A549 (cell line): ENCODE data around the gene SLC28A1. TPM values are rescaled to one million over a fixed set of nuclear protein-coding genes. Genes with fewer than 3 reads are reported as not detected.

ENCODE experiments used
- ATAC-seq, 2 experiments: fragments of 200-7000 bp in 1 of 2; fragments of >200 bp in 1 of 2; cut with Nextera tagmentation in 1 of 2; cut with Tn5 transposase in 1 of 2; 3 replicates each; pipeline versions ENCODE4 v1.8.0 to v1.9.1; 2018 to 2020; ENCODE audit warnings: mild to moderate bottlenecking in 1 of 2, moderate library complexity in 1 of 2
- CTCF ChIA-PET: fragments of 300-600 bp; sonication (Branson Sonifier 250); formaldehyde crosslinking; extraction: SDS; loops from one replicate; lab custom pipeline; 2021; ENCODE audit warnings: antibody characterized with exemption, inconsistent platforms; lab: Yijun Ruan, JAX
- POLR2A ChIA-PET: fragments of 350-600 bp; formaldehyde crosslinking; extraction: SDS; loops from one replicate; lab custom pipeline; 2021; ENCODE audit warnings: antibody characterized with exemption, inconsistent platforms; lab: Yijun Ruan, JAX
- DNase-seq, 2 experiments: peaks; one replicate each; pipeline versions ENCODE4 v3.0.0 to v3.0.0-alpha.2; 2011 to 2016; ENCODE audit warnings: low read depth in 1 of 2, low spot score in 1 of 2
- FAIRE-seq: peaks from 2 replicates; lab custom pipeline; 2011; peaks lifted over from hg19 to GRCh38; lab: Jason Lieb, UNC
- H3K27ac ChIP-seq, 2 experiments: fragments of >200 bp; sonication (Bioruptor Twin); formaldehyde crosslinking; 3 replicates each; pipeline ENCODE4 v1.5.1; 2016 to 2017
- H3K4me1 ChIP-seq: fragments of >200 bp; sonication (Bioruptor Twin); formaldehyde crosslinking; 3 replicates; pipeline ENCODE4 v1.6.1; 2016
- H3K4me2 ChIP-seq: fragments of >200 bp; sonication (Bioruptor Twin); formaldehyde crosslinking; 3 replicates; pipeline ENCODE4 v1.6.1; 2016
- H3K4me3 ChIP-seq: fragments of >200 bp; sonication (Bioruptor Twin); formaldehyde crosslinking; 3 replicates; pipeline ENCODE4 v1.5.1; 2016
- H3K9me3 ChIP-seq: fragments of >200 bp; sonication (Bioruptor Twin); formaldehyde crosslinking; 3 replicates; pipeline ENCODE4 v1.6.1; 2016
- BHLHE40 ChIP-seq: IDR thresholded peaks from 2 replicates; pipeline ENCODE4 v1.6.1; 2012; ENCODE audit warnings: low read depth, low read length, inconsistent platforms
- CBX8 ChIP-seq: fragments of 200-600 bp; sonication (generic); IDR thresholded peaks from 2 replicates; pipeline ENCODE4 v1.6.1; 2016
- EP300 ChIP-seq, 2 experiments: fragments of >200 bp; sonication (Bioruptor Twin); formaldehyde crosslinking; IDR thresholded peaks; 2 replicates in 1 of 2; 3 replicates in 1 of 2; pipeline ENCODE4 v1.6.1; 2016 to 2017
- FOSB ChIP-seq: fragments of 250-450 bp; sonication (Bioruptor Pico); IDR thresholded peaks from 2 replicates; pipeline ENCODE4 v1.5.0; 2020; ENCODE audit warnings: mild to moderate bottlenecking, moderate library complexity
- HMGXB4 ChIP-seq: fragments of 250-450 bp; sonication (Bioruptor Pico); IDR thresholded peaks from 2 replicates; pipeline ENCODE4 v1.5.0; 2021; ENCODE audit warnings: mild to moderate bottlenecking, moderate library complexity, borderline replicate concordance
- HOXB5 ChIP-seq: fragments of 250-450 bp; sonication (Bioruptor Pico); IDR thresholded peaks from 2 replicates; pipeline ENCODE4 v1.5.0; 2020; ENCODE audit warnings: mild to moderate bottlenecking, moderate library complexity
- PHF8 ChIP-seq: fragments of 200-600 bp; sonication (generic); IDR thresholded peaks from 2 replicates; pipeline ENCODE4 v1.6.1; 2016; ENCODE audit warnings: low read depth, mild to moderate bottlenecking, antibody characterized with exemption, moderate library complexity, borderline replicate concordance
- RCOR1 ChIP-seq: fragments of 150-350 bp; IDR thresholded peaks from 2 replicates; pipeline ENCODE4 v1.6.1; 2014; ENCODE audit warnings: antibody characterized with exemption, low read length, low read depth
- RFX5 ChIP-seq: fragments of 450-650 bp; IDR thresholded peaks from 2 replicates; pipeline ENCODE4 v1.7.1; 2014; ENCODE audit warnings: antibody characterized with exemption, mild to moderate bottlenecking, moderate library complexity
- SREBF2 ChIP-seq: fragments of 450-650 bp; IDR thresholded peaks from 2 replicates; pipeline ENCODE4 v1.6.1; 2014; ENCODE audit warnings: mild to moderate bottlenecking, moderate library complexity
- ZFP36 ChIP-seq: fragments of 450-650 bp; IDR thresholded peaks from 2 replicates; pipeline ENCODE4 v1.6.1; 2014; ENCODE audit warnings: borderline replicate concordance; ENCODE audit not compliant: partially characterized antibody
- ZNF302 ChIP-seq: fragments of 250-450 bp; sonication (Bioruptor Pico); IDR thresholded peaks from 2 replicates; pipeline ENCODE4 v1.9.0; 2021; ENCODE audit warnings: inconsistent platforms, mild to moderate bottlenecking, moderate library complexity
- ZSCAN20 ChIP-seq: fragments of 250-450 bp; sonication (Bioruptor Pico); IDR thresholded peaks from 2 replicates; pipeline ENCODE4 v1.8.0; 2022; ENCODE audit warnings: mild to moderate bottlenecking, moderate library complexity
- WGBS: methylation state at CpG from one replicate; pipeline ENCODE4 v1.1.6; 2017; ENCODE audit errors: missing lambda C conversion rate; 5-methylcytosine and 5-hydroxymethylcytosine counted together
- polyA plus RNA-seq, 4 experiments: library from polyadenylated mRNA; depleted of rRNA in 3 of 4; stranded (reverse); fragments of >200 nt; fragmentation: RNase III in 1 of 4; extraction: RNeasy Plus Mini Kit Qiagen cat#74134 plus additional on column Dnase treatment in 1 of 4; gene quantifications; 2 replicates in 3 of 4; 3 replicates in 1 of 4; pipeline ENCODE4 v1.2.3, GENCODE V29; 2011 to 2017
- TF ChIP-seq, protein P1 (sequence below): fragments of 200-600 bp; sonication (generic); IDR thresholded peaks from 2 replicates; pipeline ENCODE4 v1.6.1; 2016; ENCODE audit warnings: antibody characterized with exemption, mild to moderate bottlenecking, moderate library complexity
- TF ChIP-seq, protein P2 (sequence below): IDR thresholded peaks from 2 replicates; pipeline ENCODE4 v1.6.1; 2012

The SLC28A1 gene
- polyA plus RNA-seq, 2 of the 4 experiments (the other 2 are of a cell fraction): 0.06 to 0.13 TPM

DNA sequence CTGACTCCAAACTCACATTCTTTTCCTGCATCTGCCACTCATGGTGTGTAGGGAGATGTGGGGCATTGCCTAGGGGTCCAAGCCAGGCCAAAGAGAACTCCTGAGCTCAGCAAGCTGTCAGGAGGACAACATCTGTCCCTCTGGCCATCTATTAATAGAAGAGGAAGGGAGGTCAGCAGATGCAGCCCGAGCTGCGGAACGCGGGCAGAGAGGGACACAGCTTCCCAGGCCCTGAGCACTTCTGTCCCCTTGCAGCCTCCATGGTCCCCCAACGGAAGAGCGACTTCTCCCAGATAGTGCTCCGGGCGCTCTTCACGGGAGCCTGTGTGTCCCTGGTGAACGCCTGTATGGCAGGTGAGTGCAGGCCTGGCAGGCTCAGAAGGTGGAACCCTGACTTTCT is 59.8 kb downstream of the SLC28A1 start:
- no peak for DNase-seq
- H3K4me2 ChIP-seq: no peak overlapping the region
- 97% methylated on average over 10 of the region's 10 CpGs for WGBS
- POLR2A ChIA-PET: no interaction called here
- TF ChIP-seq, protein P1, sequence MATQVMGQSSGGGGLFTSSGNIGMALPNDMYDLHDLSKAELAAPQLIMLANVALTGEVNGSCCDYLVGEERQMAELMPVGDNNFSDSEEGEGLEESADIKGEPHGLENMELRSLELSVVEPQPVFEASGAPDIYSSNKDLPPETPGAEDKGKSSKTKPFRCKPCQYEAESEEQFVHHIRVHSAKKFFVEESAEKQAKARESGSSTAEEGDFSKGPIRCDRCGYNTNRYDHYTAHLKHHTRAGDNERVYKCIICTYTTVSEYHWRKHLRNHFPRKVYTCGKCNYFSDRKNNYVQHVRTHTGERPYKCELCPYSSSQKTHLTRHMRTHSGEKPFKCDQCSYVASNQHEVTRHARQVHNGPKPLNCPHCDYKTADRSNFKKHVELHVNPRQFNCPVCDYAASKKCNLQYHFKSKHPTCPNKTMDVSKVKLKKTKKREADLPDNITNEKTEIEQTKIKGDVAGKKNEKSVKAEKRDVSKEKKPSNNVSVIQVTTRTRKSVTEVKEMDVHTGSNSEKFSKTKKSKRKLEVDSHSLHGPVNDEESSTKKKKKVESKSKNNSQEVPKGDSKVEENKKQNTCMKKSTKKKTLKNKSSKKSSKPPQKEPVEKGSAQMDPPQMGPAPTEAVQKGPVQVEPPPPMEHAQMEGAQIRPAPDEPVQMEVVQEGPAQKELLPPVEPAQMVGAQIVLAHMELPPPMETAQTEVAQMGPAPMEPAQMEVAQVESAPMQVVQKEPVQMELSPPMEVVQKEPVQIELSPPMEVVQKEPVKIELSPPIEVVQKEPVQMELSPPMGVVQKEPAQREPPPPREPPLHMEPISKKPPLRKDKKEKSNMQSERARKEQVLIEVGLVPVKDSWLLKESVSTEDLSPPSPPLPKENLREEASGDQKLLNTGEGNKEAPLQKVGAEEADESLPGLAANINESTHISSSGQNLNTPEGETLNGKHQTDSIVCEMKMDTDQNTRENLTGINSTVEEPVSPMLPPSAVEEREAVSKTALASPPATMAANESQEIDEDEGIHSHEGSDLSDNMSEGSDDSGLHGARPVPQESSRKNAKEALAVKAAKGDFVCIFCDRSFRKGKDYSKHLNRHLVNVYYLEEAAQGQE: no peak
- no peak for TF ChIP-seq CBX8
- TF ChIP-seq ZFP36: no peak
- CTCF ChIA-PET: interaction anchor here (0.6 to 12.5 kb wide), 10 partner anchors 9 to 356 kb away, joined by 3 to 78 read pairs (median 6); no protein-coding TSS in a partner anchor
- peaks cover 15% of the 10 kb centered on the region; the same call in 2 of the 3 replicates for H3K4me1 ChIP-seq
- H3K27ac ChIP-seq: no peak overlapping the region
- H3K4me3 ChIP-seq: no peak overlapping the region
- ATAC-seq: peak in 1 of 2 experiments; percentile 7; a peak in 1 of 6 replicates
- no peak for FAIRE-seq
- H3K9me3 ChIP-seq: peaks cover 8% of the 10 kb centered on the region; the same call in 1 of the 3 replicates

- 0 out of 6 replicates have a peak overlapping the region, but pooled peaks of 1 of the 2 experiments have one; percentile 22 for H3K27ac ChIP-seq
- ATAC-seq: peak in 1 of 2 experiments; percentile 16; a peak in 2 of 6 replicates
- H3K4me3 ChIP-seq: no peak overlapping the region
- FAIRE-seq: no peak
- H3K9me3 ChIP-seq: peaks cover 8% of the 10 kb centered on the region; the same call in 1 of the 3 replicates
- no peak for TF ChIP-seq SREBF2
- TF ChIP-seq PHF8: no peak
- no peak for TF ChIP-seq BHLHE40
- no peak for TF ChIP-seq EP300 (IDR thresholded peaks at IDR 0.05)
- no peak for TF ChIP-seq HOXB5
- TF ChIP-seq, protein P2, sequence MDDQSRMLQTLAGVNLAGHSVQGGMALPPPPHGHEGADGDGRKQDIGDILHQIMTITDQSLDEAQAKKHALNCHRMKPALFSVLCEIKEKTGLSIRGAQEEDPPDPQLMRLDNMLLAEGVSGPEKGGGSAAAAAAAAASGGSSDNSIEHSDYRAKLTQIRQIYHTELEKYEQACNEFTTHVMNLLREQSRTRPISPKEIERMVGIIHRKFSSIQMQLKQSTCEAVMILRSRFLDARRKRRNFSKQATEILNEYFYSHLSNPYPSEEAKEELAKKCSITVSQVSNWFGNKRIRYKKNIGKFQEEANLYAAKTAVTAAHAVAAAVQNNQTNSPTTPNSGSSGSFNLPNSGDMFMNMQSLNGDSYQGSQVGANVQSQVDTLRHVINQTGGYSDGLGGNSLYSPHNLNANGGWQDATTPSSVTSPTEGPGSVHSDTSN: no peak
- no peak for TF ChIP-seq FOSB (CRISPR knock-in tag)
- no peak for TF ChIP-seq RCOR1
- TF ChIP-seq RFX5: no peak
- TF ChIP-seq ZNF302: no peak
- TF ChIP-seq HMGXB4: no peak
- no peak for TF ChIP-seq ZSCAN20 (CRISPR knock-in tag)
- TF ChIP-seq, all 56 proteins: peak for 0
- DNase-seq: no peak
- POLR2A ChIA-PET: no interaction called here
- 77% methylated on average over 11 of the region's 11 CpGs for WGBS
- H3K4me1 ChIP-seq: peaks cover 15% of the 10 kb centered on the region; the same call in 2 of the 3 replicates
- CTCF ChIA-PET: interaction anchor here (0.9 to 12.5 kb wide), 9 partner anchors 9 to 357 kb away, joined by 3 to 78 read pairs (median 7); no protein-coding TSS in a partner anchor
- no peak overlapping the region for H3K4me2 ChIP-seq
Observed at GRCh38 chr15:84944861-84945260, 60.4 kb downstream of the SLC28A1 start.
